NCI-H82 treated with DMSO at 0.1 percent for 48 hours (cell line): ENCODE data around the gene C1S.
A peak's percentile ranks its signal among the peaks of the same experiment; 100 is the strongest.
"Not testable (repeated sequence)": the region's sequence is repeated elsewhere in the genome, so short reads cannot be mapped to it uniquely, and the experiment has no call there.

ENCODE experiments used
- DNase-seq: peaks from one replicate; lab custom pipeline; 2025; ENCODE audit not compliant: unreplicated experiment; lab: John Stamatoyannopoulos, UW

Gene C1S

DNA sequence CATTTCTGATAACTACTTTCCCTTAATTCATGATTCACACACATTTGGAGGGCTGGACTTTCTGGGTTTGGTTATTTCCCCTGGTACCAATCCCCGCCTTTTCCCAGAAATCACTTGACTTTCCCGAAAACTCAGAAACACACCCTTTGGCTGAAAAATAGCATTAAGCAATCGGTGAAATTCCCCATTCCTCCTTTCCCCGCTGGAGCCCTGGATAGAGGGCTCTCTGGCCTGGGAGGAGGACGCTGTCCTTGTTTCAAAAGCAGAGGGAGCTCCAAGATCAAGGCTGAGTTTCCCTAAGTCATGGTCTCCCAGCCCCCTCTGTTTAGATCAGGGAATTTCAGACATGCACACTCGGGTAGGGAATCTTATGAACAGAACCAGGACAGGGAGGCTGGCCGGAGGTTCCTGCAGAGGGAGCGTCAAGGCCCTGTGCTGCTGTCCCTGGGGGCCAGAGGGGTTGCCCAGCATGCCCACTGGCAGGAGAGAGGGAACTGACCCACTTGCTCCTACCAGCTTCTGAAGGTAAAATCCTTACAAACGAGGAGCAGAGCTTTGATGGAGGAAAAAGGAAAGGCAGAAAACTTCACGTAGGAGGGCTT is at the start of gene C1S:
C1S (plus strand) TSS at position 366 of the 602 bp plus-strand sequence. CDS start 1,195 bp downstream, outside the sequence.
- no peak for DNase-seq

- not testable (repeated sequence) for DNase-seq
These were observed 49.1 kb upstream of the C1S start for GRCh38 chr12:7011398-7011797.

- no peak for DNase-seq
These were observed 48.4 kb upstream of the C1S start for GRCh38 chr12:7012024-7012607.

- no peak for DNase-seq
These were observed 47.4 kb upstream of the C1S start for GRCh38 chr12:7013101-7013500.

DNA sequence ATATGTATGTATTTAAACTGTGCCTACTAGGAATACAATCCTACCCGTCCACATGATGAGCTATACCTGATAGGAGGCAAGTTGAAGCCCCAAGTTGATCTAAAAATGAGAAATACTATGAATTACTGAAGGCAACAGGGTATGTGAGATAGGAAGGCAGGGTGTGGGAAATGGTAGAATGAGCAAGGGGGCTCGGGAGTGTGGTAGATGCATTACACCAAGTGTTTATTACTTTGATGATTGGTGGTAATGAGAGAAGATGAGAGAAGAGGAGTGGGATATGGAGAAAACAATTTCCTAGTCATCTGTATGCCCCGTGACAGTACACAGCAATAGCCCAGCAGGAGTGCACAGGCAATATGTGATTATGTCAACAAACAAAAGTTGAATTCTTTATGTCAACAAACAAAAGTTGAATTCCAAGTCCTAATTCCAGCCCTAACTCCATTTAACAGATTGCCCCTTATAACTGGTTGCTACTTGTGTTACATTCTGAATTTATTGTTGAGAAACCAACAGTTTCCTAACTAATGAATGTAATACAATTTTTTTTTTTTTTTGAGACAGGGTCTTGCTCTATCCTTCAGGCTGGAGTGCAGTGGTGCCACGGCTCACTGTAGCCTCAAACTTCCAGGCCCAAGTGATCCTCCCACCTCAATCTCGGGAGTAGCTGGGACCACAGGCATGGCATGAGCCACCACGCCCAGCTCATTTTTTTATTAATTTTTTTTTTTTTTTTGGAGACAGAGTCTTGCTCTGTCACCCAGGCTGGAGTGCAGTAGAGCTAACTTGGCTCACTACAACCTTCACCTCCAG is 44.8 kb upstream of the C1S start:
- DNase-seq: no peak

GRCh38 chr12:7016958-7017571 is 43.5 kb upstream of the C1S start:
- no peak for DNase-seq

GRCh38 chr12:7017870-7018349 is 42.6 kb upstream of the C1S start:
- no peak for DNase-seq

DNA sequence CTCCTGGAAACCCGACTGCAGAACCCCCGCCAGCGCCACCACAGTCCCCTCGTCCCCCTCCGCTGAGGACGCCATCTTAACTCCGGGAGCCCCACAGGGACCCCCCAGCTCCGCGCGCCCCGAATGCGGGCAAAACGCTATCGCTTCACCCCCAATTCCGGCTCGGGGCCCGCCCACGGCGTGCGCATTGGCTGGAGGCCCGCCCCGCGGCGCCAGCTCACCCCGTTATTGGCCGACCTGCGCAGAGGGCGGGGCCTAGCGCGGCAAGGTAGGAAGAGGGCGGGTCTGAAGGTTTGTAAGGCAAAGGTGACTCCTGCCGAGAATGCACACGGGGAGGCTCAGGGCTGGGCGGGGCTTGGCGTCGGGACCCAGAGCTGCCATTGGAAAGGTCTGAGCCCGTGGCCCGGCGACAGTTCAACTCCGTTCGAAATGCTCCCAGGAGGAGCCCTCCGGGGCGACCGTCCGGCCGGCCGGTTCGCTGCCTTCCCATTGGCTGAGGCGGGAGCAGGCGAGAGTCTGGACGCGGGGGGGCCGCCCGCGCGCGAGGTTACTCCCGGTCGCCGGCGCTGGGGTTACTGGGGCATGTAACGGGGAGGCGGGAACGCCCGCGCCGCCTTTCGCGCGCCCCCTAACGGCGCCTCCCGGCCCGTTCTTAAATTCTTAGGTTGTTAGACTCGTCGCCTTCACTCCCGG is 42.0 kb upstream of the C1S start, which contains the start of gene LPCAT3:
LPCAT3 (minus strand) TSS at position 127 of the 693 bp plus-strand sequence; CDS start at position 75, 52 bp downstream.
- DNase-seq: peak; percentile 90

DNA sequence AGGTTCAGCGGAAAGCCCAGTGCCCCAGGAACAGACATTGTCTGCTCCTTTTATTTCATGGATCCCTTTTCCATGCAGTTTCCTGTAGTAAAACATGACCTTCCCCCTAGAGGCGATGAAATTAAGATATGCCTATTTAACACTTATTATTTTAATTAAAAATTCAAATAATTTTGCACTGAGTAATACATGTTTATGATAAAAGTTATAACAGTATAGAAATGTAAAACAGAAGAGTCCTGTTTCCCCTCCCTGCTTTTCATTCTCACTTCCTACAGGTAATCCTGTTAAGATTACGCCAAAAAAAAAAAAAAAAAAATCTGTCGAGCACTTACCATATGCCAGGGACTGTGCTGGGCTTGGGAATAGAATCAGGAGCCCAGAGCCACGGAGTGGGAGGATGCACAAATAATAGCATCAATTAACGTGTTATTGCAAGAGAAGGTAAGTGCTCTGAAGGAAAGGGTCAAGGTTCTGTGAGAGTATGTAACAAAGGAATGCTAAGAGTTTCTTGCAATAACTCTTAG is 41.4 kb upstream of the C1S start:
- peak; percentile 68 for DNase-seq

- DNase-seq: no peak
These were observed 38.6 kb upstream of the C1S start for GRCh38 chr12:7021956-7022355.

DNA sequence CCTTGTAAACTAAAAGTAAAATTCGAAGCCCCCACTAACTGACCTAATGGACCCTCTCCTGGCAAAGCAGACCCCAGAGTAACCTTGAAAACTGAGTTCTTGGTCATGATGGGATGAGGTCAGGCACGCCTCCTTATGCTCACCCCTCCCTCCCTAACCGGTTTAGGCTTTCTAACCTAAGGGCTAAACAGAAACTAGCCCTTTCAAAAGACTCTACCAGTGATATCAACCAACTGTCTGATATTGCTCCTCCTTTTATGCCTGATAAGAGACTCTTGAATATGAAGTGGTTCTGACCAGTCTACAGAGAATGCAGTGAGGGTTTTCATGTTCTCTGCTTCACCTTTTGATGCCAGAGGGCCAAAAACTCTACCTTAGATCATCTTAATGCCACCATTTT is 37.4 kb upstream of the C1S start:
- no peak for DNase-seq

DNA sequence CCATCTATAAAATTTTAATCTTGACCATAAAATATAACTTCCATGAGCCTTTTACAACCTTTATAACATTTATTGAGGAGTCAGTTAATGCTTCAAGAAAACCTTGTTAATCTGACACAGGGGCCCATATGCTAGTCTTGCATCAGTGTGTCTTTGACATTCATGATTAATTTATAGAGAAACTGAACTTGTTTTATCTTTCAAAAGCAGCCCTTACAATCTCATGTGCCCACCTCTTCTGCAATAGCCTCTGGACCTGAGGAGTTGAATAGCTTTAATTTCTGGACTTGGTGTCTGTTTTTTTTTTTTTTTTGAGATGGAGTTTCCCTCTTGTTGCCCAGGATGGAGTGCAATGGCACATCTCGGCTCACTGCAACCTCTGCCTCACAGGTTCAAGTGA is 33.7 kb upstream of the C1S start:
- DNase-seq: no peak

DNA sequence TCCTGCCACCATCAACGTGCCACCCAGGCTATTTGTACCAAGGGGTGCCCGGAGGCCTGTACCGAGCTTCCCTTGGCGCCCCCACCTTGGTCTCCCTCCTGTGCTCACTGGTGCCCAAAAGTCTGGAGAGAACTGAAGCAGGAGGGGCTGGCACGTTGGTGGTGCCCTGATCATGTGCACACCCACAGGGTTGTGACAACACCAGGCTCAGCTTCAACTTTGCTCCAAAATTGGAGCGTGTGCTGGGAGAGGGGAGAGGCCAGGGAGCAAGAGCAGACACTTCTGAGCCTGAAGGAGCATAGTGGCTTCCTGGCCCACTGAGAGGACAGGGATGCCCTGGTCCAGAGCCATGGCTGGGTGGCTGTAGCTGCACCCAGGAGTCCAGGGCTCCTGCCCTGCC is 29.2 kb upstream of the C1S start:
- DNase-seq: no peak

GRCh38 chr12:7032990-7033389 is 27.5 kb upstream of the C1S start:
- DNase-seq: no peak

DNA sequence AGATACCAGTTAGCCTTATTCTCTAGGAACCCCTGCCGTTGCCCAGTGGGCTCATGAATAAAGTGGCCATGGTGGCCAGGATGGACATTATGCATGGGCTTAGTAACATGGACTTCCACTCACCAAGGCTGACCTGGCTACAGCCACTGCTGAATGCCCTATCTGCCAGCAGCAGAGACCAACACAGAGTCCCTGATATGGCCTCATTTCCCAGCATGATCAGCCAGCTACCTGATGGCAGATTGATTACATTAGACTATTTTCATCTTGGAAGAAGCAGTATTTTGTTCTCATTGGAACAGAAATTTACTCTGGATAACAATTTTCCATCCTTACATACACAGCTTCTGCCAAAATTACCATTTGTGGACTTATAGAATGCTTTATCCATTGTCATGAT is 26.1 kb upstream of the C1S start:
- DNase-seq: no peak

DNA sequence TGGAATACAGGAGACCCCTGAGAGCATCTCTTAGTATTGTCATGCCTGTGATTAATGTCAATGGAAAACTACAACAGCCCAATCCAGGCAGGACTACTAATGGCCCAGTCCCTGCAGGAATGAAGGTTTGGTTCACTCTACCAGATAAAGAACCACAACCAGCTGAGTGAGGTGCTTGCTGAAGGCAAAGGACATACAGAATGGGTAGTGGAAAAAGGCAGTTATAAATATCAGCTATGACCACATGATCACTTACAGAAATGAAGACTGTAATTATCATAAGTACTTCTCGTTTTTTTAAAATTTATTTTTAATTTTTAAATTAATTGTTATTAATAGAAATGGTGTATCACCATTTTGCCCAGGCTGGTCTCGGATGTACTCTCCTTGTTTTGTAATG is 25.1 kb upstream of the C1S start:
- DNase-seq: no peak

GRCh38 chr12:7037411-7037810 is 23.1 kb upstream of the C1S start:
- not testable (repeated sequence) for DNase-seq

DNA sequence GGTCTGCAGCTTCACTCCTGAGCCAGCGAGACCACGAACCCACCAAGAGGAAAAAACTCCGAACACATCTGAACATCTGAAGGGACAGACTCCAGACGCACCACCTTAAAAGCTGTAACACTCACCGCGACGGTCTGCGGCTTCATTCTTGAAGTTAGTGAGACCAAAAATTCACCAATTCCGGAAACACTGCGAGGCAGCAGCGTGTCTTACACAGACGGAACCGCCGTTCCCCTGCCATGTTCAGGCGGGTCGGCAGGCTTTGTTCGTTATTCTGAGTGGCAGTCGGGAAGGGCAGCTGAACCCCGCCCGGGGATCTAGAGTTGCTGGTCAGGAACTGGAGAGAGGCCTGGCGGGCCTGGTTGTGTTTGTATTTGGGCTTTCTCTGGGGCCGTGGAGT is 21.9 kb upstream of the C1S start:
- no peak for DNase-seq

DNA sequence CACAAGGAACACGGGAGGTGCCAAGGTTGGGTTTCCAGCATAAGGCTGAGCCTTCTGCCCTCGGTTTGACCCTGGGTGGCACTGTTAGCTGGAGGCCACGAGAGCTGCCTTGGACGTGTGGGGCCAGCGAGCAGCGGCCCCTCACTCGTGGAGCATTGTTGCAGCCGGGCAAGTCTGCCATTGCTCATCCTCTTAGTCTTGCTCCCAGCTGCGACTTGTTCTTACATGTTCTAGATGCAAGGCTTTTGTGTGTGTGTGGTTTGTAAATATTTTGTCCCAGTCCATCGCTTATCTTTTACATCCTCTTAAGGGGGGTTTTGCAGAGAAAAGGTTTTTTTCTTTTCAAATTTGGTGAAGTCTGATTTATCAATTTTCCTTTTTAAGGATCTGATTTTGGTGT is 21.1 kb upstream of the C1S start:
- no peak for DNase-seq

- peak; percentile 52 for DNase-seq
These were observed 17.7 kb upstream of the C1S start for GRCh38 chr12:7042842-7043241.

DNA sequence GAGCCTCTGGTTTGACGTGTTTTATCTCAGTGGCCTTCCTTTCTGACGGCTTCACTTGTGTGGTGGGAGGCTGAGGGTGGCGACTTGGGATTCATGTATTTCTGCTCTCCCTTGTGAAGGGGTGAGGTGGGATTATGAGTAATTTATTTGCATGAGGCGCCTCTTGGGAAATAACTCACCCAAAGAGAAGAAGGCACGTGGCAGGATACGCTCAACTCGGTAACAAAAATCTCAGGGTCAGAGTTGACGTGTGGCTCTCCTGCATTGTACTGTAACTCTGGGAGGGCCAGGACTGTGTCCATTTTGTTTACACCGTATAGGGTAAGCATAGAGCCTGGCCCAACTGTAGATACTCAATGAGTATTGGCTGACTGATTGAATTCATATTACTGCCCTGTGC is 14.6 kb upstream of the C1S start:
- no peak for DNase-seq
